Inflammatory macrophage treated with lipopolysaccharide for 4 hours (primary cell): ENCODE data around the gene THSD7B.
"Not testable (repeated sequence)": the region's sequence is repeated elsewhere in the genome, so short reads cannot be mapped to it uniquely, and the experiment has no call there.

ENCODE experiments used
- DNase-seq: peaks from one replicate; pipeline ENCODE4 v3.0.0-alpha.2; 2020

Gene THSD7B

DNA sequence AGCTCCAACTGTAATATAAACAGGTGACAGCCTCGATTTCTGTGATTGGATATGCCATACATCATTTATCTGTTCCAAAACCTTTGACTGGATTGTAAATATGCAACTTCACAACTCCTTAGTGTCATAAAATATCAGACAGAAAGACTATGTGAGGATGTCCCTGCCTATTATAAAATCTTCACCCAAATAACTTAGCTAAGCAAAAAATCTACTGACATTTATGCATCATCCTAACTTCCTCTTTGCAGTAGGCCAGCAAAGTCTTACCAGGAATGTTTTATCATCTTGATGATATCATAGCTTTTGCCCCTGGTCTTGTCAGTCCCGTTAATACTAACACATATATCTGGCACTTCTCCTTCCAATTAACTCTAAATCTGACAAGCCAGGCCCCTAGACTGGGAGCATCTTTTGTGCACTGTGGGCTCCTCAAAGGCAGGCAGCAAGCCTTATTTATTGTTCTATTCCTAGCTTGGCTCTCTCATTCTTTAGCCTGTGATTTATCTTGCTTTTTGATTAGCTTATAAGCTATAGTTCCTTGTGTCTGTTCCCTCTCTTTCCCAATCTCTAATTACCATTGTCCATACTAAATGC is 842.5 kb downstream of the THSD7B start:
- DNase-seq, result no peak

DNA sequence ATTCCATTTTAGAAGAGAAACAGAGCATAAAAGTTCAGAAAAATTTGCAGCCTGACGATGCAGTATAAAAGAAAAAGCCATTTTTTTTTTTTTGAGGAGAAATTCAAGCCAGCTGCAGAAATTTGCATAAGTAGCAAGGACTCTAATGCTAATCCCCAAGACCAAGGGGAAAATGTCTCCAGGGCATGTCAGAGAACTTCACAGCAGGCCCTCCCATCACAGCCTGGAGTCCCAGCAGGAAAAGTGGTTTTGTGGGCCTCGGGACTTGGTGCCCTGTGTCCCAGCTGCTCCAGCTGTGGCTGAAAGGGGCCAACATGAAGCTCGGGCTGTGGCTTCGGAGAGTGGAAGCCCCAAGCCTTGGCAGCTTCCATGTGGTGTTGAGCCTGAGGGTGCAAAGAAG is 873.6 kb downstream of the THSD7B start:
- no peak for DNase-seq

DNA sequence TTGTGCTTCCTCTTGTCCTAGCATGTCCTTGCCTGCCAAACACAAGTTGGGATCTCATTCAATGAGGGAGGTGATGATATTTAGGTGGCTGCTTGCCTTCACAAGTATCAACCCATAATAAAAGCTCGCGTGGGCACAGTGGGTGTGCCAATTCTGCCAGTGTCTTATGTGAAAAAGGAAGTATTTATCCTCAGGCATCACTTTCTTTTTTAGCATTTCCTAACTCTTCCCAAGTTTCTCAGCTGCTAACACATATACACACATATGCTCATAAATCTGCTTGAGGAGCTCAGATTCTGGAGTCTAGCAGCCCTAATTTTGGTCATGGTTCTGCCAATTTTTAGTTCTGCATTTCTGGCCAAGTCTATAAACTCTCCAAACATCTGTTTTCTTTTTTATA is 879.4 kb downstream of the THSD7B start:
- no peak for DNase-seq

DNA sequence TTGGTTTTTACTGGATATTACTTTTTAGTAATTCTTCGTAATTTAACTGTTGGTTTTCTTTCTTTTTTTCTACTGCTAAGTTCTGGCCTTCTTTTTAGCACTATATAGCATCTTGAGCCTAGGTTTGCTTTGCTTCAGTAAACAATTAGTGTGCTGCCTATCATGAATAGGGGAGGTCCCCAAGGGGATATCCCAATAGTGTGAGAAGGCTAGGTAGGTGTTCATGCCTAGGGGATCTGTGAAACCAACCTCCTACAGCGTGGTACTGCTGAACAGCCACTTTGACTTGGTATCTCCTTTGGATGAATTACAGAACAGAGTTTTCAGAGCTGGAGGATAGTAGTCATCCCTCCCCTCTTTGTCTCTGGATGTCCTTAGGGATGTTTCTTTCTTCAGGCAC is 888.7 kb downstream of the THSD7B start:
- no peak for DNase-seq

DNA sequence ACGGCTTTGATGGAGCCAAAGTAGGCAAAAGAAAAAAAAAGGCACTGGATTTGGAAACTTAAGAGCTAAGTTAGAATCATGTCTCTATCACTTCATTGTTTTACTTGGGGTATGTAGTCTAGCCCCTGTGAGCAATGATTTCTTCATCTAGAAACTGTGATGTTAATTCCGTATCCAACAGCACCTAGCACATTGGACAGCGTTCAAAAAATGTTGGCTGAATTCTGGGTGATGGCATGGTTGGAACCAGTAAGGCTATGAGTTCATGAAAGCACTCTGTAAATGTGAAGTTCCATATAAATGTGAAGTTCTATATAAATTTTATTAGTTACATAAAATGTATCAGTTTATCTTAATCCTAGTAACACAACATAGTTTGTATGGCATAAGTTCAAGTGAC is 890.5 kb downstream of the THSD7B start:
- no peak for DNase-seq

DNA sequence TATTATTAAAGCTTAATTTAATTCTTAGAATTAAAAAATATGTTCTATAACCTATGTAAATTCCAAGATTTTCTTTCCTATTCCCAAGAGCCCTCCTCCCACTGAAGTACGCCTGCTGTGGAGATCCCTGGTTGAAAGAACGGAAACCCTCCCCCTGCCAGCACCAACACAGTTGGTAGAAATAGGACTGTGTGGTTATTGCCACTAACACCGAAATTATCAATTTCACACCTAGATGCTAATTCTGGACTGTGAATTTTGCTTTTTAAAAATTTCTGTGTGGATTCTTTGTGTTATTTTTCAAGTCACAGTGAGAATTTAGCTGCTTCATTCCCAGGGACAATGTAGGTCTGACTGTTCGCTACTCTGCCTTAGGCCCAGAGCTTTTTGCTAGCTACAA is 893.1 kb downstream of the THSD7B start:
- no peak for DNase-seq

DNA sequence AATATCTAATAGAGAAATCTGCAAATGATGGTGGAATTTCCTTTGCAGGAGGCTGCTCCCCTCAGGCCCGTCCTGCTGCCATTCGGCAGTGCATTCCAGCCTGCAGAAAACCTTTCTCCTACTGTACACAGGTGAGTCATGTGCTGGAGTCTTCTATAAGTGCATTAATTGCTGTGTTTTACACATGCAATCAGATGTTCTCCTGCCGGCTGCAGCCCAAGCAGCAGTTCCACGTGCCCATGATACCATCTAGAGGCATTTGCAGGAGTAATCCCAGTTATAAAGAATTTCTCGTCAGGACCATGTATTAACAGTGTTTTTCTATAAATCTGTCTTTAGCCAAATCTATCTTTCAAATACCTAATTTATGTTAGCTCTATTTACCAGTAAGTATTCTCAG is 894.3 kb downstream of the THSD7B start:
- DNase-seq, result no peak

DNA sequence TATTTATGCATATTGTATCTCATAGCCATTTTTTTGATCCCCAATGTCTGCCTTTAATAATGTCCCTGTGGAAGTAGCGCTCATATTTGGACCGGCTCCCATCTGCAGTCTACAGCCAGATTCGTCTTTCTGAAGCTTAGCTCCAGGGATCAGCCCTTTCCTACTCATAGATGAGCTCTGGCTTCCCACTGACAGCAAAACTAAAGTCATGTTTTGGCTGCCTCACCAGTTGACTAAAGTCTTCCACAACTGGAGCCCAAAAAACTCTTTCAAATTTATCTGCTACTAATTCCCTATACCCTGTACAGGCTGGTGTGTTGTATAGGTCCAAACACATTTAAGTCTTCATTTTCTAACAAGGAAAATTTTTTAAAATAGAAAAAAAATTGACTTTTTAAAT is 904.8 kb downstream of the THSD7B start:
- no peak for DNase-seq

DNA sequence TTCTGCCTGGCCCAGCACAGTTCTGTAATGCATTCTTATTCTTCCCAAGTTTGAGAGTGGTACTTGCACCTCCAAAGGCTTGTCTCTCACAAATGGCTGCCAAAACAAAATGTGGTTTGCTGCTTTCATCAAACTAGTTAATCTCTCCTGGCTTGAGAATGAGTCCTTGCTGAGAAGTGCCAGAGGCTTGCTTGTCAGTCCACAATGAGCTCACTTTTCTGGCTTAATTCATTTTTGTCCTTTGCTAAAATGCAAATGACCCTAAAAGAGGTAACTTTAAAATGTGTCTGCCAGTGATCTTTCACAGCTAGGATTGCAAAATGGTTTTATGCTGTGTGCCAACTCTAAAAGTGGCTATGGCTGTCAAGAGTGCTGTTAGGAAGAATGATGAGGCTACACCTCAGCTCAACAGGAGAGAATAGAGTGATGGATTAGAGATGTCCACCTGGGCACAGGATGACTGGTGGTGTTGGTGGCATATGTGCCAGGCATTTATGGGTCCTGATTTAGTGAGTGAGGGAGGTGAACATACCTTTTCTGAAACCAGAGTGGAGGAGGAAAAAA is 907.7 kb downstream of the THSD7B start:
- DNase-seq, result no peak

DNA sequence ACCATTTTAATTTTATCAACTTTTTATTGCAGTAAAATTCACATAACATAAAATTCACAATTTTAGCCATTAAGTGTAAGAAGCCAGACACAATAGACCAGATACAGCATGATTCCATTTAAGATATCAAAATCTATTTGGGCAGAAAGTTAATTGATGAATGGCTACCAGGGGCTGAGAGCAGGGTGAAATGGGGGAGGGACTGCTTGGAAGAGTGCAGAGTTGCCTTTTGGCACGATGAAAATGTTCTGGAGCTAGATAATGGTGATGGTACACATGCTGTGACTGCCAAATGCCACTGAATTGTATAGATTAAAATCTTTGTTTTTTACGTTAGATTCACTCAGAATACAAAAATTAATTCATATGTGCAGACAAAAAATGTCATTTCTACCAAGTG is 909.6 kb downstream of the THSD7B start:
- DNase-seq, result no peak

DNA sequence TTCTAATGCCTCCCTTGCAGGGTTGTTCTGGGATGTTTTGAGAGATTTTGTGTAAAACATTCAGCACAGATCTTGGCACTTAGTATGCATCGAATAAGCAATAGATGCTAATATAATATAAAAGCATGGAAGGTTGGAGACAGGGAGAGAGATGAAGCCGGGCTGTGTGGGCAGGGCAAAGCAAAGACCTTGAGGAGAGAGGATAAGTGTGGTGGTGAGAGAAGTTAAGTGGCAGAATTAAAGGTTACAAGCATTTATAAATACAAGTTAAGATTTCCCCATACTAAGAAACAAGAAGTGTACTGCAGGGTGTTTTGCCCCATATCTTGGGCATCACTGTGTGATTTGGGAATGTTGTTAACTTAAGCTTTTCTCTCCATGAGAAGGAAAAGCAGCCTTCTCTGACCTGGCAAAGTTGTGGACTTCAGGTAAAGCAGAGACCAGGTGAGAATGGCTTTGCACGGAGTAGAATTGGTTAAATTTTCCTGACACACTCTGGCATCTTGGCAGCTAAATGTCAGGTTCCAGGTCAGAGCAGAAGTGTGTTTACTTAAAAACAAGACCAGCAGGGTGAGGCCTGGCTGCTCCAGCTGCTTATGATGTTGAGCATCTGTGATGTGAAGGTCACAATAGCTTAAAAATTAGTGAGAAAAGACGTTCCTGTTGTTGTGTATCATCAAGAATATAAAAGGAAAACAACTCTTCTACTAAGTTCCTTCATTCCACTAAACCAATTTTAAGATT is 910.4 kb downstream of the THSD7B start:
- no peak for DNase-seq

DNA sequence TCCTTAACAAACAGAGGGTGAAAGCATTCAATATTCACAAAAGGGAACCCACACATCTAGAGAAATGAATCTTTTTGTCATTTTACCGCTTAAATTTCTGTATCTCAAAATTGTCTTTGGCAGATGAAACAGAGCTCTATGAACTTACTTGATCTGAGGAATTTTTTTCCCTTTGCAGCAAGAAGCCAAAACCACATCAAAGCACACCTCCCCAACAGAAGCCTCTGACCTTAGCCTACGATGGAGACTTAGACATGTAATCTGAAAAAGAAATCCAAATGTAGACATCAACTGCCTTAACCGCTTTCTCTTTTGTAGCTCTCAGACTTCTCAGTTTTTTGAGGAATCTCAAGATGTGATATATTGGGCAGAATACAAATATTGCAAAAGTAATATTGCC is 911.0 kb downstream of the THSD7B start:
- no peak for DNase-seq

DNA sequence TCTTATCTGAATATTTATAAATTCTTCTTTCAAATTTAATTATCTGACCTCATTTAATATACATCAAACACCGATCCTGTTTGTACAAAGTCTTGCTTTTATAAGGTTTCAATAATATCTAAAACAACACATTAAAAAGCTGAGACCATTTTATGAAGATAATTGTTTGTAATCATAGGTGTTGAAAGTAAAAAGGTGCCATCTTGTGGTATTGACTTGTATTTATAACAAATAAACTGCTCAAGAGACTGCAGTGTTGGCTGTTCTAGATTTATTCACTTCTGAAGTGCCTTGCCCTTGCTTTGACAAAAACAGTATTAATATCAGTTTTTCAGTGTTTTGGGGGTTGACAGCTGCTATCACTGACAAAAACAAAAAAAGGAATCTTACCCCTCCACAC is 912.1 kb downstream of the THSD7B start:
- no peak for DNase-seq

DNA sequence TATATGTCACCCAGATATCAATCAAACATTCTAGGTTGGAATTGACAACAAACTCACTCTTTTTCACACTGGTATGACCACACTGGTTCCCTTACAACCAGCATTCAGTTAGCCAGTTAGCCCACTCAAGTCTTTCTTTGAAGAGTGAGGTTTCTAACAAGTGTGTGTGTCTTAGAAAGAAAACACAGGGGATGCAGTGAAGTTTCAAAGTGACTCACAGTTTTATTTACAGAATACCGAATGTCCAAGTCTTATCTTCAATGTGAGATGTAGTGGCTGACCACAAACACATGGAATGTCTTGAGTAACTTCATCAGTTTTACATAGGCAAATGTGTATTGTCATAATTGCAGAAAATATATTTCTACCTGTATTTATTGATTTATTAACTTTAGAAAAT is 924.2 kb downstream of the THSD7B start:
- no peak for DNase-seq

DNA sequence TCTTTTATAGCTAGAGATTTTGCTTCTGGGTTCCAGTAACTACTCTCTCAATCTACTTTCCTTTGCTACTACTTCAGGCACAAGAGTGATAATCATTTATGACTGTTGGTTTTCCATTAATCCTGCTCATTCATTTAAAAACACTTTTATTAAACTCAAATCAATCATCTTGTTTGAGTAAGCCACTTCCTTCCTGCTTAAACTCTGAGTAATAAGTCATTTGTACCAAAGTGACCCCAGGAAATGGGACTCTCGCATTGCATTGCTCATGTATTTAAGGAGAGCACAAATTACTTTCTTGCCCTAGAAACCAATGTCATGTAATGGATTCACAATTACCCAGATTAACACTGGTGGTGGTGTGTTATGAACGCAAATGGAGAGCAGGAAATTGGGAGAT is 928.2 kb downstream of the THSD7B start:
- DNase-seq, result no peak

DNA sequence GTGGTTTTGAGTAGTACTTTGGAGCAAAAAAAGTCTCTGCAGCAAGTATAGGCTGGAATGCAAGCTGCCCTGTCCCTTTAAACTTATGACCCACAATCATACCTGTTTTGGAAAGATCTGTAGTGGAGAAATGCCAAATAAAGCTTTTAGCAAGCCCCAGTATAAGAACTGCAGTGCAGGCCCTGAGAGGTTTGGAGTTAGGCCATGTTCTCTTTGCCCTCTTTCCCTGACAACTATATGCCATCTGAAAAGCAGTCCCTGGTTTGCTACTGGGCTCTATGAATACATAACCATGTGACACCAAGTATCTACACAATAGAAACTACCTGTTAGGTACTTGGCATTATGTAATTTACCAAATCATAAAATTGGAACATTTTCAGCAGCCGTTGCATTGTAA is 931.6 kb downstream of the THSD7B start:
- no peak for DNase-seq

DNA sequence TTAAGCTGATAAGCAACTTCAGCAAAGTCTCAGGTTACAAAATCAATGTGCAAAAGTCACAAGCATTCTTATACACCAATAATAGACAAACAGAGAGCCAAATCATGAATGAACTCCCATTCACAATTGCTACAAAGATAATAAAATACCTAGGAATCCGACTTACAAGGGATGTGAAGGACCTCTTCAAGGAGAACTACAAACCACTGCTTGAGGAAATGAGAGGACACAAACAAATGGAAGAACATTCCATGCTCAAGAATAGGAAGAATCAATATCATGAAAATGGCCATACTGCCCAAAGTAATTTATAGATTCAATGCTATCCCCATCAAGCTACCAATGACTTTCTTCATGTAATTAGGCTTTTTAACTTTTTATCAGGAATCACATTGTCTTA is 934.9 kb downstream of the THSD7B start:
- not testable (repeated sequence) for DNase-seq

DNA sequence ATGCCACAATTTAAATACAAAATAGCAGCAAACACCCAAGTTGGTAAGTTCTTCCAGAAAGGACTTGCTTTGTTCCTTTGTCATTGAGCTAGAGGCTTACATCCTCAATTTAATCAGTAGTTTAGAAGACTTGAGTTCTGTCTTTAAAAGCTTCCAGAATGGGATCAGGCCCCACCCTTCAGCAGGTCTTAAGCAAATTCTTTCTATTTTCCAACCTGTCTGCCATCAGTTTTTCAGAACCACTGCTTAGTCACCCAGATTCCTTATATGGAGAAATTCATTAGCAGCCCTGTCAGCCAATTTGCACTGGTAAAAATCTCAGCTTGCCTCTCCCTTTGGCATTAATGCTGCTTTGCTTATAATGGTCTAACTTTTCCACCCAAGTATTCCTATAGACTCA is 935.3 kb downstream of the THSD7B start:
- no peak for DNase-seq

DNA sequence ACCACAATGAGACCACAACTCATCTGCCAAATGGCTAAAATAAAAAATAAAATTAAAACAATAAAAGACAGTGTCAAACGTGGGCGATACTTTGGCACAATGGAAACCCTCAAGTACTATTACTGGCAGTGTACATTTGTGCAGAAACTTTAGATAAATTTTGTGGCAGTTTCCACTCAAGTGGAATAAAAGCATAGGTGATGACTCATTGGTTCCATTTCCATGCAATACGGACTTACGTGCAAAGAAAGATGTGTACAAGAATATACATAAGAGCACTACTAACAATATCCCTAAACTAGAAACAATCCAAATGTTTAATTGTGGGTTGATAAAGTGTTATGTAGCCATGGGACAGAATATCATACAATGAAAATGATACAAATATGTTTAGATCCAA is 940.0 kb downstream of the THSD7B start:
- DNase-seq, result no peak

DNA sequence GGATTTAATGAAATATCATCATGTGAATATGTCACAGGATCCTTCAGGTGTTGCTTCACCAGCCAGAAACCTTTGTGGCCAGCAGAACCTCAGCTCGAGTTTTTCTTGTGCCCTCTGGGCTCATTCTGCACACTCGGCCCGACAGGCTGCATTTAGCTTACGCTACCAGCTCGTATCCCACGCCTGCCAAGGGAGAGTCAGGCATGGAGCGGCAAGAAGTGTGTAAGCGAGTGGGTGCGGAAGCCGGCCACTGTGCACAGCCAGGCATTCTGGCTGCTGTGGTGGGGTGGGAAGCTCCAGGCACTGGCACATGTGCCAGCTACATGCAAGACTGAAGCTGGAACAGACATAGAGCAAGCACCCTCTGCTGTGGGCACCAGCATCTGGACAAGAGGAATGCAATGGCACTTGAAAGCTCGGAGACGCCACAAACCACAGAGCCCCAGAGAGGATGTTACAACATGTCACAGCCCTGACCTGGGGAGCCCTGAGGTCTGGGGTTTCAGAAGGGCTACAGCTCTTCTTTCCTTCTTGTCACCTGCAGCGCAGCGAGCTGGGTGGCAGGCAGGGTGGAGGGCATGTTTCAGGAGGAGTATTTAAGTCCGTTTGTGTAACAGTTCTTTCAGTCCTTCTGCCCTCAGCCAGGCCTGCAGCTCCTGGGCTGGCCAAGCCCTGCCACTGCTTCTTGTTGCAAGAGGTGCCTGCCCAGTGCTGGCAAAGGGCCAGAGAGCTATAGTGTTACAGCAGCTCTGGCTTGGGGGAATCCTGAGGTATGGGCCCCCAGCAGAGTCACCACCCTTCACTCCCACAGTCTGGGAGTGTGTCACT is 941.7 kb downstream of the THSD7B start:
- DNase-seq, result no peak

DNA sequence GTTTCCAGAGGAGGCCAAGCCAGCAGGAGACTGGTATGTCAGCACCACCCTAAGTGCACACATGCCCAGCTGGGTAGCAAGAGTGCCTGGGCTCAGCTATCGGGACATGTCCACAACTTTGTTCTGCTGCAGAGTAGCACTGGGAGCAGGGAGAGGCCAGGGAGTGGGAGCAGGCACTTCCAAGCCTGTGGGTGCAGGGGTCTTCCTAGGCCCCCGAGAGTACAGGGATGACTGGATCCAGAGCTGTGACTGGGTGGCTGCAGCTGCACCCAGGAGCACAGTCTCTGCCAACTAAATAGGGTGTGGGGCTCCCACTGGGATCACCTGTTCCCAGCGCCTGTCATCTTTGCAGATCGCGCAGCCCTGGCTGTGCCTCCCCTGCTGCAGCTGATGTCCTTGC is 943.0 kb downstream of the THSD7B start:
- no peak for DNase-seq

DNA sequence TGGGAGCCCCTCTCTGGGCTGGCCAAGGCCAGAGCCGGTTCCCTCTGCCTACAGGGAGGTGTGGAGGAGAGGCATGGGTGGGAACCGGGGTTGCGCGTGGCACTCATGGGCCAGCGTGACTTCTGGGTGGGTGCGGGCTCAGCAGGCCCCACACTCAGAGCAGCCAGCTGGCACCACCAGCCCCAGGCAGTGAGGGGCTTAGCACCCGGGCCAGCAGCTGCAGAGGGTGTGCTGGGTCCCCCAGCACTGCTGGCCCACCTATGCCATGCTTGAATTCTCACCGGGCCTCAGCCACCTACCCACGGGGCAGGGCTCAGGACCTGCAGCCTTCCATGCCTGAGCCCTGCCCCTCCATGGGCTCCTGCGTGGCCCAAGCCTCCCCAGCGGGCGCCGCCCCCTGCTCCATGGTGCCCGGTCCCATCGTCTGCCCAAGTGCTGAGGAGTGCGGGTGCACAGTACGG is 950.4 kb downstream of the THSD7B start:
- no peak for DNase-seq

DNA sequence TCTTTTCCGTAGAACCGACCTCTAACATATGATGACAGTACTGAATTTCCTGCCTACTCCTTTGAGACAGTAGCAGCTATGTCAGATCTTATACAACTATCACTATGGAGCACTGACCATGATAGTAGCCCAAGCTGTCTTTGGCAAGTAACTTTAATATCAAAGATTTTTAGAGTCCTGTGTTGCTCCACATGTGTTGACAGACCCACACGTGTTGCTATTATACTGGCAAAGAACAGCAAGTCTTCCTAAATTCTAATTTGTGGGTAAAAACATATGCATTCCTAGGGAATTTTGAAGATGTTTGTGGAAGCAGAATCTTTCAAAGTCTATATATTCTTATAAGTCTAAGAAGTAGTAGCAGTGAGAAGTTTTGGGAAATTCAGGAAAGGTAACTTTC is 953.4 kb downstream of the THSD7B start:
- DNase-seq, result no peak

DNA sequence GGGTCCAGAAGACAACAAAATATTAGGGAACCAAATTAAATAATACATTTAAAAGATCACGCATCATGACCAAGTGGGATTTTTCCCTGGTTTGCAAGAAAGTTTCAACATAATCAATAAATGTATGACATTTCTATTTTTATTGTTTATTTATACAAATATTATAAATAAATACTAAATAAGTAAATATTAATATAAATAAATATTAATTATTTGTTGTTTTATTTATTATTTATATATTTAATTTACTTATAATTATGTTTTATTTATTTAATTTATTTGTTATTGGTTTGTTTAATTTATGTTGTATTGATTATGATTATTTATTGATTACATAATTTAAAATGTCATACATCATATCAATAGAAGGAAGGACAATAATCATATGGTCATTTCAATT is 956.4 kb downstream of the THSD7B start:
- DNase-seq, result no peak
